OCI-LY1 (cell line): ENCODE data around the gene TMIGD3.

Source experiments
- CTCF ChIP-seq: fragments of 200-600 bp; sonication (generic), shearing (Covaris generic); IDR thresholded peaks from 2 replicates; pipeline ENCODE4 v1.5.1; 2017; ENCODE audit warnings: mild to moderate bottlenecking, antibody characterized with exemption, low read length, moderate library complexity, mixed read lengths
- EZH2 ChIP-seq: fragments of 200-600 bp; sonication (generic), shearing (Covaris generic); IDR thresholded peaks from 2 replicates; pipeline ENCODE4 v1.8.0; 2017; ENCODE audit warnings: borderline replicate concordance, mixed run types, mild to moderate bottlenecking, antibody characterized with exemption, low read length, moderate library complexity, mixed read lengths

DNA sequence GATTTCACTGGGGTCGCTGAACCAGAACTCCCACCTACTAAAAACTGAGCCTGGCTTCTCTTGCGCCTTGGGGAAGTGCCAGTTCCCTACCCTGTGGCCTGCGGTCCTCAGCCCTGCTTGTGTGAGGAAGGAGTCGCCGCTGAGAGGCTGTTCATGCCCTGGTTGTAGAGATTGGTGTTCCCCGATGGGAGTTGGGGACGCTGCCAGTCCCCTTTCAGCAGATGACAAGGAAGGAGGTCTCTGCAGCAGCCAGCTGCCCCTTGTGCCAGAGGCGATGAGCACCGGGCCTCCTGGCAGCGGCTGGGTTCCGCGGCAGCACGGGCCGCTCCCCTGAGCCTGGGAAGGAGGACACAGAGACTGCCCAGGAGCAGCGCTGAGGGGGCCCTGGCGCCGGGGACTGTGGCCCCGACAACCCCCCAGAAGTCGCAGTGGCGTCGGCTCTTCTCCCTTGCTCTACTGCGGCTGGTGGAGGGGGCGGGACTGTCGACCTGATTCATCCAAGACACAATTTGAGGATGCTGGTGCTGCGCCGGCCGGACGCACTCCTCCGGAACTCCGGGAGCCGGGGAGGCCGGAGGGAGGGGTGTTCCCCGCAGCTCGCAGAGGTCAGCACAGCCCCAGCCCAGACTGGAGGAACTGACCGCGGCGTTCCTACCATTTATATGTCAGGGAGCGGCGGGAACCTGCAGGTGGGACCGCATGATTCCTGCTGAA, 12.0 kb upstream of the TMIGD3 start:
- TF ChIP-seq CTCF: no peak
- TF ChIP-seq EZH2: no peak
